Astrocyte (in vitro differentiated cells and primary cell): ENCODE measurements around the gene CIROP. TPM values are rescaled to one million over a fixed set of nuclear protein-coding genes. Genes with fewer than 3 reads are reported as not detected.

Experiments
- total RNA-seq: library from RNA; stranded (reverse); gene quantifications from 2 replicates; pipeline ENCODE4 v1.2.1, GENCODE V29; 2021

CIROP gene
- total RNA-seq, 1 donor from 2014 or later = not detected

Other genes starting within 250 kb of the CIROP start
- 142 and 157 TPM in 2 replicates for gene LRP10, start 233.2 kb downstream of the CIROP start, total RNA-seq
- 0.48 and 0.79 TPM in 2 replicates for gene REM2, start 221.8 kb downstream of the CIROP start, total RNA-seq
- 43.9 and 49.3 TPM in 2 replicates for gene RBM23, start 185.8 kb downstream of the CIROP start, total RNA-seq
- 84.2 and 91.6 TPM in 2 replicates for gene PRMT5, start 175.6 kb downstream of the CIROP start, total RNA-seq
- gene HAUS4, start 147.9 kb downstream of the CIROP start, total RNA-seq = 6.6 and 10.4 TPM in 2 replicates
- gene AJUBA, start 122.4 kb downstream of the CIROP start, total RNA-seq = 117 and 146 TPM in 2 replicates
- gene C14orf93, start 94.8 kb downstream of the CIROP start, total RNA-seq = 3.6 and 3.8 TPM in 2 replicates
- 232 and 239 TPM in 2 replicates for gene PSMB5, start 70.1 kb downstream of the CIROP start, total RNA-seq
- gene PSMB11, start 62.8 kb downstream of the CIROP start, total RNA-seq = not detected in 2 replicates
- 17.4 and 22.2 TPM in 2 replicates for gene CDH24, start 47.5 kb downstream of the CIROP start, total RNA-seq
- 186 and 208 TPM in 2 replicates for gene ACIN1, start 9.9 kb downstream of the CIROP start, total RNA-seq
- gene C14orf119, start 9.5 kb downstream of the CIROP start, total RNA-seq = 79.5 and 83.9 TPM in 2 replicates
- gene CEBPE, start 14.3 kb upstream of the CIROP start, total RNA-seq = not detected in 2 replicates
- gene SLC7A8, start 78.7 kb upstream of the CIROP start, total RNA-seq = 4.0 and 6.5 TPM in 2 replicates
- not detected in 2 replicates for gene RNF212B, start 132.9 kb upstream of the CIROP start, total RNA-seq
- gene HOMEZ, start 181.1 kb upstream of the CIROP start, total RNA-seq = 13.7 and 16.6 TPM in 2 replicates
- 2.1 and 3.6 TPM in 2 replicates for gene PPP1R3E, start 197.9 kb upstream of the CIROP start, total RNA-seq
- 19.6 and 21.4 TPM in 2 replicates for gene BCL2L2, start 201.8 kb upstream of the CIROP start, total RNA-seq
- 147 and 162 TPM in 2 replicates for gene PABPN1, start 216.5 kb upstream of the CIROP start, total RNA-seq
- gene SLC22A17, start 247.9 kb upstream of the CIROP start, total RNA-seq = 29.3 and 39.5 TPM in 2 replicates